Pancreas (tissue), 10 donors: ENCODE data around the gene PKP2. TPM values are rescaled to one million over a fixed set of nuclear protein-coding genes. Genes with fewer than 3 reads are reported as not detected.
"Not testable (repeated sequence)": the region's sequence is repeated elsewhere in the genome, so short reads cannot be mapped to it uniquely, and the experiment has no call there.

Experiments
- ATAC-seq, 4 donors: fragments of 200-7000 bp; cut with Tn5 transposase; one replicate each; pipeline versions ENCODE4 v1.8.0 to v1.9.1; 2020; ENCODE audit warnings: mild to moderate bottlenecking in 4 of 4, moderate library complexity in 4 of 4
- DNase-seq, 6 donors: peaks; one replicate each; pipeline ENCODE4 v3.0.0-alpha.2; 2020
- FAIRE-seq: peaks from 2 replicates; lab custom pipeline; 2012; peaks lifted over from hg19 to GRCh38; lab: Jason Lieb, UNC
- H3K27ac ChIP-seq, 4 donors: fragments of 200-600 bp; sonication (generic); 1 replicate in 3 of 4; 2 replicates in 1 of 4; pipeline versions ENCODE4 v1.5.0 to v1.8.0; 2020
- H3K27me3 ChIP-seq, 4 donors: fragments of 200-600 bp; one replicate each; pipeline ENCODE4 v1.8.0; 2021
- H3K36me3 ChIP-seq, 3 donors: fragments of 200-600 bp; sonication (generic) in 1 of 3; one replicate each; pipeline versions ENCODE4 v1.5.0 to v1.8.0; 2020 to 2021
- H3K4me1 ChIP-seq, 3 donors: fragments of 200-600 bp; one replicate each; pipeline ENCODE4 v1.8.0; 2021
- H3K4me3 ChIP-seq, 4 donors: fragments of 200-600 bp; sonication (generic) in 2 of 4; one replicate each; pipeline versions ENCODE4 v1.5.0 to v1.8.0; 2020 to 2021
- H3K9me3 ChIP-seq, 4 donors: fragments of 200-600 bp; one replicate each; pipeline ENCODE4 v1.8.0; 2021
- WGBS, 2 donors: extraction: QIAGEN DNeasy Blood & Tissue Kit; methylation state at CpG; one replicate each; pipeline ENCODE4 v1.1.7; 2013; 5-methylcytosine and 5-hydroxymethylcytosine counted together
- intact Hi-C, 3 donors: fragments of 100-400 bp; cut with DNase I; formaldehyde crosslinking; loops; one replicate each; pipeline versions ENCODE4 v1.11.1 to v1.14.2; 2022
- polyA plus RNA-seq, 2 donors: library from polyadenylated mRNA; stranded (reverse); fragments of 200-250 nt; gene quantifications; one replicate each; pipeline ENCODE4 v1.2.3, GENCODE V29; 2013
- total RNA-seq, 6 donors: library from RNA; stranded (reverse); fragmentation: NEBNext Ultra II Directional in 4 of 6; extraction: Animal tissue kit (Norgen Biotek cat#: 25700) in 4 of 6; gene quantifications; one replicate each; pipeline versions ENCODE4 v1.2.1 to v1.2.4, GENCODE V29; 2021 to 2023
- TF ChIP-seq, protein P1 (sequence below), 4 donors: fragments of 200-600 bp; sonication (generic) in 3 of 4; IDR thresholded peaks; one replicate each; pipeline versions ENCODE4 v1.5.0 to v1.8.0; 2021; ENCODE audit warnings: antibody characterized with exemption in 4 of 4
- donor health status: healthy with polysubstance abuse.
- donor health status: DM: no; HTN: no; CAD: no; lungs with moderate emphysema.
- donor health status: DM: no; HTN: no; CAD: no.
- donor health status: control.
- donor health status: control.
- donor health status: Bipolar disorder and iron deficiency.
- donor health status: DM: yes; HTN: yes; CAD: no.
- donor health status: DM: no; HTN: no; CAD: no.
- donor health status: DM: no; HTN: no; CAD: no.
- donor health status: DM: yes; HTN: yes; CAD: no.

PKP2 gene
- total and polyA plus RNA-seq, 8 donors, result 4.9 to 22.7 (median 12.3) TPM

GRCh38 chr12:32881107-32881506, 15.5 kb downstream of the PKP2 start:
- FAIRE-seq (no peak), ATAC-seq (no peak), DNase-seq (no peak)
- H3K9me3 ChIP-seq, result no peaks in the 10 kb centered on the region
- no peak overlapping the region for H3K4me3 ChIP-seq
- no peak overlapping the region for H3K27ac ChIP-seq
- H3K4me1 ChIP-seq, result peaks cover 0 to 10% (median 0%) of the 10 kb centered on the region in 3 donors
- TF ChIP-seq, protein P1, sequence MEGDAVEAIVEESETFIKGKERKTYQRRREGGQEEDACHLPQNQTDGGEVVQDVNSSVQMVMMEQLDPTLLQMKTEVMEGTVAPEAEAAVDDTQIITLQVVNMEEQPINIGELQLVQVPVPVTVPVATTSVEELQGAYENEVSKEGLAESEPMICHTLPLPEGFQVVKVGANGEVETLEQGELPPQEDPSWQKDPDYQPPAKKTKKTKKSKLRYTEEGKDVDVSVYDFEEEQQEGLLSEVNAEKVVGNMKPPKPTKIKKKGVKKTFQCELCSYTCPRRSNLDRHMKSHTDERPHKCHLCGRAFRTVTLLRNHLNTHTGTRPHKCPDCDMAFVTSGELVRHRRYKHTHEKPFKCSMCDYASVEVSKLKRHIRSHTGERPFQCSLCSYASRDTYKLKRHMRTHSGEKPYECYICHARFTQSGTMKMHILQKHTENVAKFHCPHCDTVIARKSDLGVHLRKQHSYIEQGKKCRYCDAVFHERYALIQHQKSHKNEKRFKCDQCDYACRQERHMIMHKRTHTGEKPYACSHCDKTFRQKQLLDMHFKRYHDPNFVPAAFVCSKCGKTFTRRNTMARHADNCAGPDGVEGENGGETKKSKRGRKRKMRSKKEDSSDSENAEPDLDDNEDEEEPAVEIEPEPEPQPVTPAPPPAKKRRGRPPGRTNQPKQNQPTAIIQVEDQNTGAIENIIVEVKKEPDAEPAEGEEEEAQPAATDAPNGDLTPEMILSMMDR (IDR thresholded peaks at IDR 0.05), result no peak
- 66 to 73% methylated on average over 3 of the region's 3 CpGs for WGBS, 2 donors
- H3K36me3 ChIP-seq, result peaks cover 0 to 3% (median 0%) of the 10 kb centered on the region in 3 donors
- no peaks in the 10 kb centered on the region for H3K27me3 ChIP-seq
- intact Hi-C loops, result no loop called here

DNA sequence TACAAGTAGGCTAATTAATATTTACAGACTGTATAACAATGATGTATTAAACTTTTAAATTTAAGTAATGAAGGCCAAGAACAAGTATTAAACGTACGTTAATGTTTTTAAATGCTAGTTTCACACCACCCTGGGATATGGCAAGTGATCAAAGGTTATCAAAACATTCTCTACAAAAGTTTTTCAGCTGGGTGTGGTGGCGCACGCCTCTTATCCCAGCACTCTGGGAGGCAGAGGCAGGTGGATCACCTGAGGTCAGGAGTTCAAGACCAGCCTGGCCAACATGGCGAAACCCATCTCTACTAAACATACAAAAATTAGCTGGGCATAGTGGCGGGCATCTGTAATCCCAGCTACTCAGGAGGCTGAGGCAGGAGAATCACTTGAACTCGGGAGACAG, 17.5 kb downstream of the PKP2 start:
- FAIRE-seq, ATAC-seq, H3K9me3 ChIP-seq, intact Hi-C loops, H3K4me3 ChIP-seq, DNase-seq, H3K27me3 ChIP-seq, H3K36me3 ChIP-seq: not testable (repeated sequence)
- H3K4me1 ChIP-seq, result peaks cover 0 to 14% (median 0%) of the 10 kb centered on the region in 3 donors
- H3K27ac ChIP-seq, result peak overlapping the region in 1 of 4 donors; percentile 2
- 87 to 90% methylated on average over 7 of the region's 7 CpGs for WGBS, 2 donors

- intact Hi-C loops, result no loop called here
- H3K27me3 ChIP-seq, result no peaks in the 10 kb centered on the region
- TF ChIP-seq, protein P1 (IDR thresholded peaks at IDR 0.05), result no peak
- peak overlapping the region in 1 of 4 donors; percentile 21 for H3K4me3 ChIP-seq
- peak; percentile 87 to 95 (median 92) for ATAC-seq
- no peaks in the 10 kb centered on the region for H3K9me3 ChIP-seq
- peak overlapping the region; percentile 40 to 72 (median 58) for H3K27ac ChIP-seq
- H3K4me1 ChIP-seq, result peaks cover 0 to 11% (median 0%) of the 10 kb centered on the region in 3 donors
- WGBS, 2 donors, result 73 to 79% methylated on average over 29 of the region's 29 CpGs
- peak; percentile 41 to 78 (median 70) for DNase-seq
- no peak for FAIRE-seq
- H3K36me3 ChIP-seq, result peaks cover 0 to 3% (median 0%) of the 10 kb centered on the region in 3 donors
Measured at GRCh38 chr12:32877601-32878459, 18.7 kb downstream of the PKP2 start.

DNA sequence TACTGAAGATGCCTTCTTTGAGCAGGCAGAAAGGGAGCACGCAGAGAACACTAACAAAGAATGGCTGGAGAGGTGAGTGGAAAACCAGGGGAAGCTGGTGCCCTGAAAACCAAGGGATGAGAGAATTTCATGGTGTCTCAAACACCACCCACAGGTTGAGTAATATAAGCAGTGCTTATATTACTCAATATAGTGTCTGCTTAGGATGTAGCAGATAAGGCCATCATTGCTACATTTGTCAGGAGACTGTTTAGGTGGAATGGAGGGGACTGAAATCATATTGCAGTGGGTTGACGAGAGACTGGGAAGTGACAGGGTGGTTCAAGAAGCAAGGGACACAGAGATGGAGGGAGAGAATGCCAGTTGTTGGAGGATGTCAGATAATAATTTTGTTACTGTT, 20.6 kb downstream of the PKP2 start:
- H3K27me3 ChIP-seq, result no peaks in the 10 kb centered on the region
- H3K4me3 ChIP-seq, result no peak overlapping the region
- TF ChIP-seq, protein P1 (IDR thresholded peaks at IDR 0.05), result no peak
- H3K4me1 ChIP-seq, result peaks cover 0 to 6% (median 0%) of the 10 kb centered on the region in 3 donors
- no peak overlapping the region for H3K27ac ChIP-seq
- WGBS, 2 donors, result 91 to 93% methylated on average over 2 of the region's 2 CpGs
- no peaks in the 10 kb centered on the region for H3K9me3 ChIP-seq
- peaks cover 0 to 3% (median 0%) of the 10 kb centered on the region in 3 donors for H3K36me3 ChIP-seq
- intact Hi-C loops, result no loop called here
- ATAC-seq (no peak), FAIRE-seq (no peak), DNase-seq (no peak)

GRCh38 chr12:32874975-32875374, 21.6 kb downstream of the PKP2 start:
- TF ChIP-seq, protein P1 (IDR thresholded peaks at IDR 0.05), result no peak
- ATAC-seq (no peak), FAIRE-seq (no peak), DNase-seq (no peak)
- H3K4me3 ChIP-seq, result no peak overlapping the region
- intact Hi-C loops, result no loop called here
- H3K4me1 ChIP-seq, result peaks cover 0 to 6% (median 0%) of the 10 kb centered on the region in 3 donors
- no peaks in the 10 kb centered on the region for H3K9me3 ChIP-seq
- 94 to 97% methylated on average over 1 of the region's 1 CpG for WGBS, 2 donors
- H3K36me3 ChIP-seq, result peaks cover 0 to 3% (median 0%) of the 10 kb centered on the region in 3 donors
- H3K27me3 ChIP-seq, result no peaks in the 10 kb centered on the region
- peak overlapping the region in 1 of 4 donors; percentile 47 for H3K27ac ChIP-seq
